NT2/D1 (cell line): ENCODE measurements around the gene CD22.

Experiments
- SUZ12 ChIP-seq: IDR thresholded peaks from 2 replicates; pipeline ENCODE4 v1.6.1; 2011; ENCODE audit not compliant: insufficient read length, insufficient read depth; ENCODE audit errors: extremely low read depth
- YY1 ChIP-seq: IDR thresholded peaks from 2 replicates; pipeline ENCODE4 v1.6.1; 2011; ENCODE audit not compliant: insufficient read length, insufficient read depth
- ZNF274 ChIP-seq: IDR thresholded peaks from 2 replicates; pipeline ENCODE4 v1.6.1; 2011; ENCODE audit warnings: mild to moderate bottlenecking, low read depth, low read length

GRCh38 chr19:35331551-35332214 is 2.7 kb downstream of the CD22 start:
- no peak for TF ChIP-seq YY1
- TF ChIP-seq ZNF274 = no peak
- no peak for TF ChIP-seq SUZ12
